GM12878 (cell line): ENCODE data around the gene SPATA16. TPM values are rescaled to one million over a fixed set of nuclear protein-coding genes. Genes with fewer than 3 reads are reported as not detected.

Experiments
- ATAC-seq: fragments of 200-7000 bp; cut with Tn5 transposase; 3 replicates; pipeline ENCODE4 v1.9.1; 2020; ENCODE audit warnings: mild to moderate bottlenecking, moderate library complexity
- BruUV-seq: library from RNA; stranded (reverse); fragments of 400-500 nt; replicated peaks from 2 replicates; lab custom pipeline; 2021; lab: Mats Ljungman, UMichigan
- CTCF ChIA-PET: fragments of 300-600 bp; sonication (Branson Sonifier 250); formaldehyde crosslinking; extraction: SDS; loops from one replicate; lab custom pipeline; 2021; ENCODE audit warnings: inconsistent platforms; lab: Yijun Ruan, JAX
- POLR2A ChIA-PET: fragments of 350-600 bp; formaldehyde crosslinking; extraction: SDS; loops from one replicate; lab custom pipeline; 2021; ENCODE audit warnings: inconsistent platforms; lab: Charles Lee
- RAD21 ChIA-PET: fragments of 300-600 bp; sonication (Branson Sonifier 250); formaldehyde crosslinking; loops from one replicate; lab custom pipeline; 2023; ENCODE audit warnings: antibody characterized with exemption; ENCODE audit not compliant: unreplicated experiment; lab: Charles Lee
- SMC1A ChIA-PET: fragments of 300-600 bp; sonication (Branson Sonifier 250); formaldehyde crosslinking; loops from one replicate; lab custom pipeline; 2023; ENCODE audit not compliant: unreplicated experiment, uncharacterized antibody; lab: Charles Lee
- DNase-seq: peaks from one replicate; pipeline ENCODE4 v3.0.0-alpha.2; 2011; ENCODE audit warnings: low read depth, low spot score
- FAIRE-seq: peaks from 3 replicates; lab custom pipeline; 2011; peaks lifted over from hg19 to GRCh38; lab: Jason Lieb, UNC
- H2AFZ ChIP-seq: 2 replicates; pipeline ENCODE4 v1.6.0; 2011; ENCODE audit warnings: low read depth, low read length, control low read depth; ENCODE audit not compliant: control insufficient read depth
- H3K27ac ChIP-seq: 2 replicates; pipeline ENCODE4 v1.5.1; 2011; ENCODE audit warnings: control low read depth; ENCODE audit not compliant: control insufficient read depth, insufficient read depth
- H3K27me3 ChIP-seq, 2 experiments: replicated peaks in 1 of 2; 2 replicates each; pipeline versions ENCODE4 v1.6.0 to v1.6.1; 2011; ENCODE audit warnings: low read length in 1 of 2; ENCODE audit not compliant: control insufficient read depth in 2 of 2, insufficient read depth in 2 of 2
- H3K36me3 ChIP-seq, 2 experiments: 2 replicates each; pipeline ENCODE4 v1.5.1; 2011; ENCODE audit warnings: low read length in 1 of 2; ENCODE audit not compliant: control insufficient read depth in 2 of 2, insufficient read depth in 2 of 2
- H3K4me1 ChIP-seq: 2 replicates; pipeline ENCODE4 v1.6.1; 2011; ENCODE audit warnings: mild to moderate bottlenecking, low read length, moderate library complexity, mixed read lengths; ENCODE audit not compliant: control insufficient read depth, insufficient read depth
- H3K4me2 ChIP-seq: 2 replicates; pipeline ENCODE4 v1.6.0; 2011; ENCODE audit warnings: control low read depth; ENCODE audit not compliant: control insufficient read depth, insufficient read depth
- H3K4me3 ChIP-seq: fragments of 200-600 bp; sonication (generic); 2 replicates; pipeline ENCODE4 v1.5.1; 2016
- H3K79me2 ChIP-seq: 2 replicates; pipeline ENCODE4 v1.6.0; 2011; ENCODE audit warnings: low read length; ENCODE audit not compliant: control insufficient read depth, insufficient read depth
- H3K9ac ChIP-seq: 2 replicates; pipeline ENCODE4 v1.8.0; 2011; ENCODE audit warnings: low read length, control low read depth, mixed read lengths; ENCODE audit not compliant: control insufficient read depth, insufficient read depth
- H3K9me3 ChIP-seq: replicated peaks from 3 replicates; pipeline ENCODE4 v1.5.1; 2011; ENCODE audit warnings: mild to moderate bottlenecking, low read length; ENCODE audit not compliant: control insufficient read depth, insufficient read depth
- H4K20me1 ChIP-seq: 2 replicates; pipeline ENCODE4 v1.6.0; 2011; ENCODE audit not compliant: control insufficient read depth, insufficient read depth
- BCL11A ChIP-seq: IDR thresholded peaks from 2 replicates; pipeline ENCODE4 v1.6.1; 2011; ENCODE audit warnings: low read depth, low read length
- BCL3 ChIP-seq: IDR thresholded peaks from 2 replicates; pipeline ENCODE4 v1.6.1; 2011; ENCODE audit warnings: borderline replicate concordance, low read depth, mild to moderate bottlenecking, moderate library complexity, low read length; ENCODE audit not compliant: insufficient read depth, poor library complexity, severe bottlenecking
- BHLHE40 ChIP-seq, 2 experiments: fragments of 450-650 bp in 1 of 2; IDR thresholded peaks; 2 replicates each; pipeline ENCODE4 v1.6.1; 2011 to 2017; ENCODE audit warnings: low read depth in 2 of 2, borderline replicate concordance in 1 of 2, improper control_type of control experiment in 1 of 2, low read length in 1 of 2, mild to moderate bottlenecking in 1 of 2
- FOXK2 ChIP-seq: fragments of 450-650 bp; IDR thresholded peaks from 2 replicates; pipeline ENCODE4 v1.6.1; 2017; ENCODE audit warnings: mild to moderate bottlenecking, moderate library complexity
- KDM1A ChIP-seq: fragments of 200-600 bp; sonication (generic); IDR thresholded peaks from 2 replicates; pipeline ENCODE4 v1.6.1; 2016; ENCODE audit warnings: borderline replicate concordance
- MXI1 ChIP-seq: fragments of 150-350 bp; IDR thresholded peaks from 2 replicates; pipeline ENCODE4 v1.6.1; 2011; ENCODE audit warnings: low read depth, mild to moderate bottlenecking, inconsistent platforms, low read length, improper control_type of control experiment
- NR2F1 ChIP-seq: fragments of 450-650 bp; conservative IDR thresholded peaks from 2 replicates; pipeline ENCODE4 v1.6.1; 2017; ENCODE audit warnings: mild to moderate bottlenecking
- SMC3 ChIP-seq: IDR thresholded peaks from 2 replicates; pipeline ENCODE4 v1.6.1; 2011; ENCODE audit warnings: low read length, improper control_type of control experiment, borderline replicate concordance
- SP1 ChIP-seq: IDR thresholded peaks from one replicate; pipeline ENCODE4 v1.6.1; 2011; ENCODE audit warnings: low read depth, low read length
- TCF3 ChIP-seq: IDR thresholded peaks from 2 replicates; pipeline ENCODE4 v1.6.1; 2012; ENCODE audit warnings: low read depth, mild to moderate bottlenecking, low read length, borderline replicate concordance; ENCODE audit not compliant: insufficient read depth
- WGBS: methylation state at CpG from one replicate; pipeline ENCODE4 v1.1.6; 2016; ENCODE audit warnings: low lambda C conversion rate; ENCODE audit not compliant: insufficient replicate concordance, insufficient coverage; ENCODE audit errors: missing lambda C conversion rate; 5-methylcytosine and 5-hydroxymethylcytosine counted together
- in situ Hi-C: fragments of 300-500 bp; cut with MboI; formaldehyde crosslinking; loops from 9 replicates; pipeline ENCODE4 v1.14.3; 2018; ENCODE audit warnings: mixed read lengths
- intact Hi-C: fragments of 100-400 bp; cut with micrococcal nuclease; formaldehyde crosslinking; loops from one replicate; pipeline ENCODE4 v1.14.2; 2022; ENCODE audit not compliant: unreplicated experiment
- polyA plus RNA-seq, 11 experiments: library from polyadenylated mRNA; depleted of rRNA in 4 of 11; unstranded in 6 of 11; stranded (reverse) in 5 of 11; fragments of >200 nt; fragmentation: Nextera tagmentation in 4 of 11; fragmentation: Illumina TruSeq in 1 of 11; extraction: Ambion mirVana in 4 of 11; extraction: Trizol in 1 of 11; gene quantifications; 1 replicate in 1 of 11; 2 replicates in 10 of 11; pipeline versions ENCODE4 v1.2.1 to v1.2.3, GENCODE V29; 2011 to 2016; ENCODE audit warnings: inconsistent platforms in 2 of 11, missing spikeins in 2 of 11, low read depth in 1 of 11
- total RNA-seq, 4 experiments: library from RNA; depleted of rRNA in 3 of 4; stranded (reverse); fragments of >200 nt in 3 of 4; fragmentation: Illumina TruSeq in 1 of 4; extraction: Trizol in 1 of 4; gene quantifications; 2 replicates each; pipeline versions ENCODE4 v1.2.1 to v1.2.3, GENCODE V29; 2013 to 2021

Gene SPATA16
- total and polyA plus RNA-seq, 10 of the 15 experiments (the other 5 are each of a cell fraction or from before 2014, with no cell fraction given), result 0.04 TPM; not detected in 9

- TF ChIP-seq BCL3, result no peak
- TF ChIP-seq NR2F1, result no peak
- TF ChIP-seq KDM1A, result no peak
- TF ChIP-seq BHLHE40 (IDR thresholded peaks at IDR 0.05; ENCODE audit: borderline replicate concordance in 1 of 2, low read depth in 2 of 2, low read length in 1 of 2), result no peak
- no peak for TF ChIP-seq FOXK2
- TF ChIP-seq MXI1, result no peak
- no peak for TF ChIP-seq SP1
These were observed 113.6 kb downstream of the SPATA16 start (continued) for GRCh38 chr3:173027429-173027828.

- Histone ChIP-seq H3K9ac (no peak overlapping the region), H4K20me1 (no peaks in the 10 kb centered on the region), H3K27ac (no peak overlapping the region), H2AFZ (no peak overlapping the region), H3K4me2 (no peak overlapping the region), H3K27me3 (no peaks in the 10 kb centered on the region), H3K9me3 (no peaks in the 10 kb centered on the region), H3K4me3 (no peak overlapping the region), H3K4me1 (no peaks in the 10 kb centered on the region), H3K79me2 (no peaks in the 10 kb centered on the region), H3K36me3 (no peaks in the 10 kb centered on the region)
- 46% methylated on average over 5 of the region's 5 CpGs for WGBS
- ChIA-PET CTCF (no interaction called here), SMC1A (no interaction called here), RAD21 (no interaction called here), POLR2A (no interaction called here)
- in situ Hi-C loops, result no loop called here
- no TSS peak for BruUV-seq
- DNase-seq (no peak), FAIRE-seq (no peak), ATAC-seq (no peak)
- intact Hi-C loops, result no loop called here
- TF ChIP-seq TCF3, result no peak
- TF ChIP-seq SMC3, result no peak
- TF ChIP-seq BCL11A, result no peak
These were observed 115.1 kb downstream of the SPATA16 start for GRCh38 chr3:173025941-173026340.
